HG02943 (cell line): ENCODE data around the gene SAGE1.
"Not testable (repeated sequence)": the region's sequence is repeated elsewhere in the genome, so short reads cannot be mapped to it uniquely, and the experiment has no call there.

ENCODE experiments used
- ATAC-seq: cut with Tn5 transposase; IDR thresholded peaks from one replicate; pipeline ENCODE4 v1.9.1; 2021; ENCODE audit warnings: mild to moderate bottlenecking, low read depth, moderate library complexity; ENCODE audit not compliant: unreplicated experiment

SAGE1 gene, protein sequence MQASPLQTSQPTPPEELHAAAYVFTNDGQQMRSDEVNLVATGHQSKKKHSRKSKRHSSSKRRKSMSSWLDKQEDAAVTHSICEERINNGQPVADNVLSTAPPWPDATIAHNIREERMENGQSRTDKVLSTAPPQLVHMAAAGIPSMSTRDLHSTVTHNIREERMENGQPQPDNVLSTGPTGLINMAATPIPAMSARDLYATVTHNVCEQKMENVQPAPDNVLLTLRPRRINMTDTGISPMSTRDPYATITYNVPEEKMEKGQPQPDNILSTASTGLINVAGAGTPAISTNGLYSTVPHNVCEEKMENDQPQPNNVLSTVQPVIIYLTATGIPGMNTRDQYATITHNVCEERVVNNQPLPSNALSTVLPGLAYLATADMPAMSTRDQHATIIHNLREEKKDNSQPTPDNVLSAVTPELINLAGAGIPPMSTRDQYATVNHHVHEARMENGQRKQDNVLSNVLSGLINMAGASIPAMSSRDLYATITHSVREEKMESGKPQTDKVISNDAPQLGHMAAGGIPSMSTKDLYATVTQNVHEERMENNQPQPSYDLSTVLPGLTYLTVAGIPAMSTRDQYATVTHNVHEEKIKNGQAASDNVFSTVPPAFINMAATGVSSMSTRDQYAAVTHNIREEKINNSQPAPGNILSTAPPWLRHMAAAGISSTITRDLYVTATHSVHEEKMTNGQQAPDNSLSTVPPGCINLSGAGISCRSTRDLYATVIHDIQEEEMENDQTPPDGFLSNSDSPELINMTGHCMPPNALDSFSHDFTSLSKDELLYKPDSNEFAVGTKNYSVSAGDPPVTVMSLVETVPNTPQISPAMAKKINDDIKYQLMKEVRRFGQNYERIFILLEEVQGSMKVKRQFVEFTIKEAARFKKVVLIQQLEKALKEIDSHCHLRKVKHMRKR

DNA sequence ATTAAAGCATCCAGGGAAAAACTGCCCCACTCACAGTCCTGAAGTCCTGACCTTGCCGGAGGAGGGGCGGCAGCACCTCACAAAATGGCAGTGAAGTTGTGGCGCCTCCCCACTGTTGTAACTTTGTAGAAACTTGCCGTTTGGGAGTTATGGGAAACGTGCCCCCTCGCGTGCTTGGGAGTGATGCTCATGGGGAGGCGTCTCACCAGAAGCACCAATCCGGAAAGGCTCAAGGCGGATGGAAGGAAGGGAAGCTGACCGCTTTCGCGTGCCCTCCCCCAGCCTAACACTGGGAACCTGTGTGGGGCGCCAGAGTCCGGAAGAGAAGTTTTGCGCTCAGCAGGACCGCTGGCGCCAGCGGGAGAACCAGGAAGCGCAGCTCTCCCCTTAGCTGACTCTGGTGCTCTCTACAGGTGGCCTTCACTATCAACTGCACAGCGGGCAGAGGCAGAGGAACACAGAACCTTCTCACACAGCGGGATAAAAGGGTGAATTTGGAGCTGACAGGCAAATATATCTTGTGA, at the start of gene SAGE1, which contains the start of gene CT45A10:
SAGE1 (plus strand) TSS at position 423 of the 524 bp plus-strand sequence. CDS start 2,527 bp downstream, outside the sequence.
CT45A10 (minus strand) TSS at position 151 of the 524 bp plus-strand sequence. CDS start 8,100 bp downstream, outside the sequence.
- ATAC-seq = no peak

DNA sequence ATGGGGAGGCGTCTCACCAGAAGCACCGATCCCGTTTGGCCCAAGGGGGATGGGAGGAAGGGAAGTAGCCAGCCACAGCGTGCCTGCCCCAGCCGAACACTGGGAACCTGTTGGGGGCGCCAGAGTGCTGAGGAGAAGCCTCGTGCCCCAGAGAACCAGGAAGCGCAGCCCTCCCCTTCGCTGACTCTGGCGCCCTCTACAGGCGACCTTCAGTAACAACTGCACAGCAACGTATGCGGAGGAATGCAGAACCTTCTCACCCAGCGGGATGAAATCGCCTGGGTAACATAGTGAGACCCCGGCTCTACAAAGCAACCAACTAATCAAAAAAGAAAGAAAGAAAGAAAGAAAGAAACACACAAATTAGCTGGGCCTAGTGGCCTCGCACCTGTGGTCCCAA, 39.1 kb upstream of the SAGE1 start, which contains the start of gene CT45A8:
CT45A8 (minus strand) TSS at position 101 of the 400 bp plus-strand sequence. CDS start 3,755 bp downstream, outside the sequence.
- not testable (repeated sequence) for ATAC-seq

DNA sequence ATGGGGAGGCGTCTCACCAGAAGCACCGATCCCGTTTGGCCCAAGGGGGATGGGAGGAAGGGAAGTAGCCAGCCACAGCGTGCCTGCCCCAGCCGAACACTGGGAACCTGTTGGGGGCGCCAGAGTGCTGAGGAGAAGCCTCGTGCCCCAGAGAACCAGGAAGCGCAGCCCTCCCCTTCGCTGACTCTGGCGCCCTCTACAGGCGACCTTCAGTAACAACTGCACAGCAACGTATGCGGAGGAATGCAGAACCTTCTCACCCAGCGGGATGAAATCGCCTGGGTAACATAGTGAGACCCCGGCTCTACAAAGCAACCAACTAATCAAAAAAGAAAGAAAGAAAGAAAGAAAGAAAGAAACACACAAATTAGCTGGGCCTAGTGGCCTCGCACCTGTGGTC, 21.8 kb upstream of the SAGE1 start, which contains the start of gene CT45A9:
CT45A9 (minus strand) TSS at position 101 of the 400 bp plus-strand sequence. CDS start 3,751 bp downstream, outside the sequence.
- ATAC-seq = not testable (repeated sequence)

DNA sequence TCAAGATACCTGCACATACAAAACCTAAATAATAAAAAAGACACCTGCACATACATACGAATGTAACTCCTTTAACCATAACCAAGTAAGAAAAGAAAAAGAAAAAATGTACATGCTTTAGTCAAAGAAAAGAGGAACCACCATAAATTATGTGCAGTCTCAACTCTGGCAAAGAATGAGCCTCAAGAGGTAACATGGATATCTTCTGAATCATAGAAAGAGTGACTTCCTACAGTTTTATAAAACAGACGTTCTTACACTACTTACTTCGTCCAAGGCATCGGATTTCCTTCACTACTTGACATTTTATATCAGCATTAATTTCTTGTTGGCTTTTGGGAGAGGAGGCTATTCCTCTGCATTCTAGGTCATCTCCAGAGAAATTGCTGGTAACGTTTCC, 10.8 kb upstream of the SAGE1 start:
- ATAC-seq = not testable (repeated sequence)

DNA sequence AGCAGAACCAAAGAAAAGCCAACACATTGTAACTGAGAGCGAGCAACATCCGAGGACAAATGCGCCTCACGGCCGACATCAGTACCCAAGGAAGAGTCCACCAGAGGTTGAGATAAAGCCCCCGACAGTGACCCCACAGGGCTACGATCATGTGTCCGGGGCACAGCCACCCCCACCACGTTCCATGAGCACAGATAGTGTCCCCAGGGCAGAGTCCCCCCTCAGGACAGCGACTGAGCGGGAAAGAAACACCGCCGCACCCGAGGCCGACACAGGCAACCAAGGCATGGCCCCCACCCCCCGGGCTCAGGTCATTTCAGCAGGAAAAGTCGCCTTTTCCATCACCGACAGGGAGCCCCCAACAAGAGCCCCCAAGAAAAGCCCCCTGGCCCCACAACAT, 5.3 kb upstream of the SAGE1 start:
- ATAC-seq = not testable (repeated sequence)

DNA sequence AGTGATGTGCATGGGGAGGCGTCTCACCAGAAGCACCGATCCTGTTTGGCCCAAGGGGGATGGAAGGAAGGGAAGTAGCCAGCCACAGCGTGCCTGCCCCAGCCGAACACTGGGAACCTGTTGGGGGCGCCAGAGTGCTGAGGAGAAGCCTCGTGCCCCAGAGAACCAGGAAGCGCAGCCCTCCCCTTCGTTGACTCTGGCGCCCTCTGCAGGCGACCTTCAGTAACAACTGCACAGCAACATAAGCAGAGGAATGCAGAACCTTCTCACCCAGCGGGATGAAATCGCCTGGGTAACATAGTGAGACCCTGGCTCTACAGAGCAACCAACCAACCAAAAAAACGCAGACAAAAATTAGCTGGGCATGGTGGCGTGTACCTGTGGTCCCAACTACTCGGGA, 4.5 kb upstream of the SAGE1 start:
- not testable (repeated sequence) for ATAC-seq

DNA sequence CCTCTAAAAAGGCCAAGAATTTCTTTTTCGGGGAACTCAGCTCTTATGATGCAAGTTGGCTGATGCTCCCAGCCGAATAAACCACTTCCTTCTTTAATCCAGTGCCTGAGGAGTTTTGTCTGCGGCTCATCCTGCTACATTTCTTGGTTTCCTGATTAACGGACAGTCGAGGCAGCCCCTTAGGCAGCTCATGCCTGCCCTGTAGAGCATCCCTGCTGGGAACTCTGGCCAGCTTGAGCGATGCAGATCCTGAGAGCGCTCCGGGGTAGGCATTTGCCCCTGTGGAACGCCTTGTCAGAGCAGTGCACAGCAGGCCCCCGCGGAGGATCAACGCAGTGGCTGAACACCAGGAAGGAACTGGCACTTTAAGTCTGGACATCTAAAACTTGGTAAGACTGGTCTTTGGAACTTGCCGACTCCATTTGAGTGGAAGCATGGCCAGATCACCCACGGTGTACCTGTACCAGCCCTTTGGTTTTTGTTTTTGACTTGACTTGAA, 3.4 kb upstream of the SAGE1 start:
- ATAC-seq = no peak

DNA sequence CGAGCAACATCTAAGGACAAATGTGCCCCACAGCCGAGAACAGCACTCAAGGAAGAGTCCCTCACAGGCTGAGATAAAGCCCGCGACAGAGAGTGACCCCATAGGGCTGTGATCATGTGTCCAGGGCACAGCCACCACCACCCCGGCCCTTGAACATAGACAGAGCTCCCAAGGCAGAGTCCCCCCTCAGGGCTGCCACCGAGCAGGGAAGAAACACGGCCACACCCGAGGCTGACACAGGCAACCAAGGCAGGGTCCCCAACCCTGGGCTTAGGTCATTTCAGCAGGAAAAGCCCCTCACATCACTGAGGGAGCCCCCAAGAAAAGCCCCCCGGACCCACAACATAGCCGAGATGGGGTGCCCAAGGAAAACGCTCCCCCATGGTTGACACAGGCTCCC, 735 bp upstream of the SAGE1 start:
- no peak for ATAC-seq

DNA sequence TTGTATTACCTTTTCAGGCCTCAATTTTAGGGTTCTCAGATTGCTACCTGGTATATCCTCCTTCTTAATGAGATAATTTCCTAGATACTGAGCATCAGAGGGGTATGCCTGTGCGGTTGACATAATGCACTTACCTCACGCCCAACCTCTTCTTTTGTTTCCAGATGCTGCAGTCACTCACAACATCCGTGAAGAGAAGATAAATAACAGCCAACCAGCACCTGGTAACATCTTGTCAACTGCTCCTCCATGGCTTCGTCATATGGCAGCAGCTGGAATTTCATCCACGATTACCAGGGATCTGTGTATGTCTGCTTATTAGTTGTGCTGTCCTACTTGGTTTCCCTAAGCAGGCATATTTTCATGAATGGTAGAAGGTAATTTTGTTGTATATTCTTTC, 16.7 kb downstream of the SAGE1 start:
- ATAC-seq = no peak

DNA sequence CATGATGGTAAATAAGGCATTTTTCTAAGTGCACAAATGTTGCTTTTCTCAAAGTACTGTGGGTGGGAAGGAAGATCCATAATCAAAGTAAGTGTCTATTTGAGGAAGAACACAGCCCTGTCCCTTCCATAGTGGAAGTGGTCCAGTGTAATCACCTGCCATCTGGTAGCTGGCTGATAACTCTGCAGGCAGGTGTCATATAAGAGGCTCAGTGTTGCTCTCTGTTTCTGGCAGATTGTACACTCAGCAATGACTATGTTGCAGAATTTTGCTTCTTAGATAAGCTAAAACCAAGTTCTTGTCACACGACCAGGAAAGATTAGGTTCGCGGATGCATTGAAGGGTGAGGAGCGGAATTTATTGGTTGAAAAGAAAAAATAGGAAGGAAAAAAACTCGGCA, 20.9 kb downstream of the SAGE1 start:
- ATAC-seq = no peak

DNA sequence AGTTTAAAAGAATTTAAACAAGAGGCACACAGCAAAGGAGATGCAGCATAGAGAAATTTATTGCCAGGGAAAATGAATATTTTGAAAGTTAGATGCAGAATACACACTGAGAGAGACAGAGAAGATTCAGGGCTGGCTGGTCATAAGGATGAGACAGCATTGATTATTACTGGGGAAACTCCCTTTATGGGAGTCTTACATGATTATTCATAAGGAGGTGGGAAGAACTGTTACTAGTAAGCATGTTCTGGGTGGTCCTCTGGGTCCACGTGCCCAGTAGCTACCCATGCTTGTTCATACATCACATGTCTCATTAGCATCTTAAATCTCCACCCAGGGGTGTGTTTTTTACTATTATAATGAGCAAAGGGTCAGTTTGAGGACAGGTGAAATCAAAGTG, 27.0 kb downstream of the SAGE1 start:
- not testable (repeated sequence) for ATAC-seq

DNA sequence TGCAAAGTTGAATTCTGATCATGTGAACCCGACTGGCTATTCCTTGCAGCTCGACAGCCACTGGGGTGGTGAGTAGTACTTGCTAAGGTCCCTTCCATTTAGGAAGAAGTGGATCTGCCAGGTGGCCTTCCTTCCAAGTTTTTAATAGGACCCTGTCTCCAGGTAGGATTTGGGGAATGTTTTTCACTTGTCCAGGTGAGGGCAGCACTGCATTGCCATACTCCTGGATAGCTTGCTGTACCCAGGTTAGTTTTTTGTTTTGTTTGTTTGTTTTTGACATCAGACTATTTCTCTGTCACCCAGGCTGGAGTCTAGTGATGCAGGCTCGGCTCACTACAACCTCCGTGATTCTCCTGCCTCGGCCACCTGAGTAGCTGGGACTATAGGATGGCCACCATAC, 29.8 kb downstream of the SAGE1 start:
- no peak for ATAC-seq

DNA sequence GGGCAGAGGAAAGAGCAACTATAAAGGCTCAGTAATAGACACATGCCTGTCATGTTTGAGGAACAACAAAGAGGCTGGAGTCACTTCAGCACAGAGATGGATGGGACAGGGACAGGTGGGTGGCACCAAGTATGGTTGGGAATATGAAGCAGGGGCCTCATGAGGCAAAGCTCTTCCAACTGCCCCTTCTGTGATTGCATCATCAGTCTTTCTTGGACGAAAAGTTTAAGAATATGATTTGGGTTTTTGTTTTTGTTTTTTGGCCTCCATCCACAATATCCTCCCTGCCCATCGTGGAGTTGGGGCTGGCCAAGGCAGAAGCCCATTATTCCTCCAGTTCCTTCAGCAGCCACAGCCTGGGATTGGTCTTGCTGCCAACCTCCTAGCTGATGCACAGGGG, 34.4 kb downstream of the SAGE1 start:
- no peak for ATAC-seq

DNA sequence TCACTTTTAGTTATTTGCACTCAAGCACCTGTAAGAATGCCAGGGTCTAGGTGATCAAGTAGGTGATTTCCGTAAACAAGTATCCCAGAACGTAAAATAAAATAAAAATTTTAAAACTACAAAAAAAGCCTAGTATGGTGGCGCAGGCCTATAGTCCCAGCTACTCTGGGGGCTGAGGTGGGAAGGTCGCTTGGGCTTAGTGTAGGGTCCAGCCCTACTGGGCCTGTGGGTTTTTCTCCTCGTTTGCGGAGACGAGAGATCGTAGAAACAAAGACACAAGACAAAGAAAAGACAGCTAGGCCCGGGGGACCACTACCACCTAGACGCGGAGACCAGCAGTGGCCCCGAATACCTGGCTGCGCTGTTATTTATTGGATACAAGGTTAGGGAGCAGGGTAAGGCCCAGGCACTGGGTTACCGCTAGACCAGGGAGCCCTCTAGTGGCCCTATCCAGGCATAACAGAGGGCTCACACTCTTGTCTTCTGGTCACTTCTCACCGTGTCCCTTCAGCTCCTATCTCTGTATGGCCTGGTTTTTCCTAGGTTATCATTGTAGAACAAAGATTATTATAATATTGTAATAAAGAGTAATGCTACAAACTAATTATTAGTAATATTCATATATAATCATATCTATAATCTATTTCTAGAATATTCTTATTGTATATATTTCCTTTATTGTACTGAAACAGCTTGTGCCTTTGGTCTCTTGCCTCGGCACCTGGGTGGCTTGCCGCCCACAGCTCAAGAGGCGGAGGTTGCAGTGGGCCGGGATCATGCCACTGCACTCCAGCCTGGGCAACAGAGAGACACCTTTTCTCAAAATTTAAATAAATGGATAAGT, 38.4 kb downstream of the SAGE1 start:
- peak; percentile 59 for ATAC-seq

DNA sequence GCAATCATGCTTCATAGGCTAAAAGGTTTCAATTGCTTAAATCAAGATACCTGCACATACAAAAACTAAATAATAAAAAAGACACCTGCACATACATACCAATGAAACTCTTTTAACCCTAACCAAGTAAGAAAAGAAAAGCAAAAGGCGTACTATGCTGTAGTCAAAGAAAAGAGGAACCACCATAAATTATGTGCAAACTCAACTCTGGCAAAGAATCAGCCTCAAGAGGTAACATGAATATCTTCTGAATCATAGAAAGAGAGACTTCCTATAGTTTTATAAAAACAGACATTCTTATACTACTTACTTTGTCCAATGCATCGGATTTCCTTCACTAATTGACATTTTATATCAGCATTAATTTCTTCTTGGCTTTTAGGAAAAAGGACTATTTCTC, 51.0 kb downstream of the SAGE1 start:
- no peak for ATAC-seq

DNA sequence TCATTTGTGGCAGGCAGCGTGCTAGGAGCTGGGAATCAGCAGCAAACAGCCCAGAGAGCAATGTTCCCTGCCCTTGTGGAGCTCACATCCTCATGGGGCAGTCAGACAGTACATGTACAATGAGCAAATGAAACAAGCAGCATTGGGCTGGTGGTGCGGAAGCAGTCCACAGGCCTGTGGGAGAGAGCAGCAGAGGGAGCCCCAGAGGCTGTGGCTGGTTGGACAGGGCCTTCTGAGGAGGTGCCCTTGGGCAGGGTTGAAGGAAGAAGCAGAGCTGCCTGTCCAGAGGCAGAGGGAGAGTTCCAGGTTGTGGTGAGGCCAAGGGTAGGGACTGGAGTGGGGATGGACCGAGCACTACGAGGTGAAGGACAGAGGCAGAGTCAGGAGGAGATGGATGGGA, 57.8 kb downstream of the SAGE1 start:
- ATAC-seq = no peak
